HG03521 (cell line): ENCODE results near the gene PPP4C.
A peak's percentile ranks its signal among the peaks of the same experiment; 100 is the strongest.

Experiments
- ATAC-seq: cut with Tn5 transposase; IDR thresholded peaks from one replicate; pipeline ENCODE4 v1.9.1; 2021; ENCODE audit warnings: mild to moderate bottlenecking, moderate library complexity; ENCODE audit not compliant: unreplicated experiment

PPP4C gene

GRCh38 chr16:30054959-30055553 lies 20.7 kb upstream of the PPP4C start:
- no peak for ATAC-seq

GRCh38 chr16:30060346-30060745 lies 15.4 kb upstream of the PPP4C start:
- no peak for ATAC-seq

GRCh38 chr16:30060836-30061554 lies 14.8 kb upstream of the PPP4C start:
- ATAC-seq: no peak

GRCh38 chr16:30063278-30063892 lies 12.4 kb upstream of the PPP4C start:
- ATAC-seq: no peak

GRCh38 chr16:30063893-30064728 lies 11.7 kb upstream of the PPP4C start:
- no peak for ATAC-seq

- ATAC-seq: peak; percentile 4
Measured at GRCh38 chr16:30064729-30065101, 11.1 kb upstream of the PPP4C start.

GRCh38 chr16:30065102-30065942 lies 10.5 kb upstream of the PPP4C start, which contains the start of gene ALDOA:
ALDOA (plus strand) TSS chr16:30065760; CDS start chr16:30066898, 1,138 bp downstream.
- ATAC-seq: peak; percentile 81

GRCh38 chr16:30065943-30066760 lies 9.6 kb upstream of the PPP4C start:
- no peak for ATAC-seq

GRCh38 chr16:30066761-30067583 lies 8.8 kb upstream of the PPP4C start:
- no peak for ATAC-seq

GRCh38 chr16:30067584-30067916 lies 8.2 kb upstream of the PPP4C start:
- no peak for ATAC-seq

GRCh38 chr16:30068333-30068732 lies 7.5 kb upstream of the PPP4C start:
- no peak for ATAC-seq

GRCh38 chr16:30068750-30069610 lies 6.8 kb upstream of the PPP4C start:
- no peak for ATAC-seq

- no peak for ATAC-seq
Measured at GRCh38 chr16:30069611-30070462, 6.0 kb upstream of the PPP4C start.

- ATAC-seq: no peak
Measured at GRCh38 chr16:30070490-30070889, 5.3 kb upstream of the PPP4C start.

GRCh38 chr16:30076276-30076791 lies 540 bp downstream of the PPP4C start:
- ATAC-seq: peak; percentile 25

- no peak for ATAC-seq
Measured at GRCh38 chr16:30077656-30078055, 1.9 kb downstream of the PPP4C start.

GRCh38 chr16:30078744-30079143 lies 3.0 kb downstream of the PPP4C start:
- no peak for ATAC-seq
